Activated T-cell treated with anti-CD3 and anti-CD28 coated beads, Interleukin-2, amount 50 U/mL, for 4 hours (primary cell): ENCODE results near the gene FNDC1. TPM values are rescaled to one million over a fixed set of nuclear protein-coding genes. Genes with fewer than 3 reads are reported as not detected.

Experiments used
- ATAC-seq, 2 donors: fragments of 200-7000 bp; cut with Tn5 transposase; one replicate each; pipeline ENCODE4 v1.10.0; 2021
- DNase-seq: peaks from one replicate; pipeline ENCODE4 v3.0.0-alpha.2; 2020
- H3K27me3 Mint-ChIP-seq: one replicate; pipeline ENCODE4 v1.8.0; 2021; ENCODE audit warnings: low read depth, mixed read lengths
- H3K36me3 Mint-ChIP-seq: one replicate; pipeline ENCODE4 v1.8.0; 2022; ENCODE audit warnings: mixed read lengths; ENCODE audit not compliant: insufficient read depth
- H3K4me1 Mint-ChIP-seq: one replicate; pipeline ENCODE4 v1.8.0; 2021; ENCODE audit warnings: low read depth, mixed read lengths
- H3K4me3 Mint-ChIP-seq: one replicate; pipeline ENCODE4 v1.8.0; 2021; ENCODE audit warnings: mild to moderate bottlenecking, moderate library complexity, mixed read lengths
- H3K9me3 Mint-ChIP-seq: one replicate; pipeline ENCODE4 v1.8.0; 2021; ENCODE audit warnings: mixed read lengths
- total RNA-seq, 3 donors: library from RNA; stranded (reverse); gene quantifications; one replicate each; pipeline ENCODE4 v1.2.1, GENCODE V29; 2021

FNDC1 gene
- total RNA-seq, 3 donors from 2014 or later, result 0.03 TPM; not detected in 2

GRCh38 chr6:159233365-159234101 is 64.3 kb downstream of the FNDC1 start:
- H3K27me3 Mint-ChIP-seq, result peaks cover 41% of the 10 kb centered on the region

GRCh38 chr6:159234102-159234553 is 64.9 kb downstream of the FNDC1 start:
- DNase-seq, result no peak
- H3K27me3 Mint-ChIP-seq, result peaks cover 42% of the 10 kb centered on the region
- no peak for ATAC-seq
- H3K36me3 Mint-ChIP-seq, result no peaks in the 10 kb centered on the region
- H3K4me1 Mint-ChIP-seq, result no peaks in the 10 kb centered on the region
- H3K4me3 Mint-ChIP-seq, result no peak overlapping the region
- H3K9me3 Mint-ChIP-seq, result no peaks in the 10 kb centered on the region

More at GRCh38 chr6:159233365-159234101, 64.3 kb downstream of the FNDC1 start:
- no peaks in the 10 kb centered on the region for H3K9me3 Mint-ChIP-seq
- no peaks in the 10 kb centered on the region for H3K36me3 Mint-ChIP-seq
- no peak overlapping the region for H3K4me3 Mint-ChIP-seq
- DNase-seq, result no peak
- peak in 1 of 2 donors; percentile 27 for ATAC-seq
- H3K4me1 Mint-ChIP-seq, result no peaks in the 10 kb centered on the region

- DNase-seq, result no peak
- H3K27me3 Mint-ChIP-seq, result peaks cover 41% of the 10 kb centered on the region
- ATAC-seq, result no peak
- H3K36me3 Mint-ChIP-seq, result no peaks in the 10 kb centered on the region
- no peaks in the 10 kb centered on the region for H3K4me1 Mint-ChIP-seq
- H3K9me3 Mint-ChIP-seq, result no peaks in the 10 kb centered on the region
- no peak overlapping the region for H3K4me3 Mint-ChIP-seq
Observed at GRCh38 chr6:159238920-159239558, 69.8 kb downstream of the FNDC1 start.

DNA sequence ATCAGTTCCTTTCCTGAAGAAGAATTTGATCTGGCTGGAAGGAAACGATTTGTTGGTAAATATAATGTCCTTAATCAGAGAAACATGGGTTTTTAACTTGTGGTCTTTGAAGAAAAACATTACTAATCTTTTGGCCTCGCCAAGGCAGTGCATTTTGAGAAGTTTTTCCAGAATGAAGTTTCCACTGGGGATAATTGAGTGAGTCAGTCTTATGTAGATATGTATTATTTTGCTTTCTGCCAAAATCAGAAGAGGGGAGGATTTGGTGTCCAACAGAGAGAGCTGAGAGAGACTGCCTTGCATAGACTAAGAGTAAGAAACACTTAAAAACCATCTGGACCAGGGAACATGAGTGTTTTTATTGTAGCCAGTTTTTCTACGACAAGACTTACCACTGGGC is 79.9 kb downstream of the FNDC1 start:
- H3K27me3 Mint-ChIP-seq, result peaks cover 11% of the 10 kb centered on the region
- H3K4me3 Mint-ChIP-seq, result no peak overlapping the region
- H3K9me3 Mint-ChIP-seq, result peaks cover 7% of the 10 kb centered on the region
- H3K36me3 Mint-ChIP-seq, result no peaks in the 10 kb centered on the region
- ATAC-seq, result no peak
- no peaks in the 10 kb centered on the region for H3K4me1 Mint-ChIP-seq
- DNase-seq, result no peak

DNA sequence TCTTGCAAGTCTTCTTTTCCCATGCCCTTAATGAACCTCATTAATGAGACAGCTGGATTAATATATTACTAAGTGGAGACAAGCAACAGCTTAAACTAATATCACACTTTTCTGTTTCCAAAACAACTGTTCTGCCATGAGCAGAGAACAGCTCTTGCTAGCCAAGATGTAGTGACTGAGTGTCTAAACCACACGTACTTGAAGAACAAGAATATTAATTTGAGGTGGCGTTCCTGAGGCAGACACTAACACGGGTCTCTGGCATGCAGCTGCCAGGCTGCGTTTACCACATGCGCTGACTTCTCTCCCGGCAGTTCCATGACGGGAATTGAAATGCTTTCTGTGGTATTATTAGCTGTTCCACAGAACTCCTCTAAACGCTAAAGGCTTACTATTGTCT is 80.6 kb downstream of the FNDC1 start:
- no peak for ATAC-seq
- DNase-seq, result no peak
- H3K27me3 Mint-ChIP-seq, result peaks cover 10% of the 10 kb centered on the region
- H3K36me3 Mint-ChIP-seq, result no peaks in the 10 kb centered on the region
- H3K4me1 Mint-ChIP-seq, result no peaks in the 10 kb centered on the region
- H3K9me3 Mint-ChIP-seq, result peaks cover 2% of the 10 kb centered on the region
- no peak overlapping the region for H3K4me3 Mint-ChIP-seq

- DNase-seq, result no peak
- H3K9me3 Mint-ChIP-seq, result no peaks in the 10 kb centered on the region
- peaks cover 10% of the 10 kb centered on the region for H3K27me3 Mint-ChIP-seq
- no peak for ATAC-seq
- H3K4me3 Mint-ChIP-seq, result no peak overlapping the region
- H3K36me3 Mint-ChIP-seq, result no peaks in the 10 kb centered on the region
- no peaks in the 10 kb centered on the region for H3K4me1 Mint-ChIP-seq
Observed at GRCh38 chr6:159250633-159251032, 81.4 kb downstream of the FNDC1 start.

- no peaks in the 10 kb centered on the region for H3K9me3 Mint-ChIP-seq
- no peak for DNase-seq
Observed at GRCh38 chr6:159252955-159253508, 83.8 kb downstream of the FNDC1 start.

GRCh38 chr6:159254186-159254585 is 85.0 kb downstream of the FNDC1 start:
- DNase-seq, result no peak
- no peaks in the 10 kb centered on the region for H3K36me3 Mint-ChIP-seq

More at GRCh38 chr6:159252955-159253508, 83.8 kb downstream of the FNDC1 start:
- Mint-ChIP-seq H3K4me1 (no peaks in the 10 kb centered on the region), H3K4me3 (no peak overlapping the region), H3K36me3 (no peaks in the 10 kb centered on the region), H3K27me3 (peaks cover 8% of the 10 kb centered on the region)
- peak in 1 of 2 donors; percentile 57 for ATAC-seq

DNA sequence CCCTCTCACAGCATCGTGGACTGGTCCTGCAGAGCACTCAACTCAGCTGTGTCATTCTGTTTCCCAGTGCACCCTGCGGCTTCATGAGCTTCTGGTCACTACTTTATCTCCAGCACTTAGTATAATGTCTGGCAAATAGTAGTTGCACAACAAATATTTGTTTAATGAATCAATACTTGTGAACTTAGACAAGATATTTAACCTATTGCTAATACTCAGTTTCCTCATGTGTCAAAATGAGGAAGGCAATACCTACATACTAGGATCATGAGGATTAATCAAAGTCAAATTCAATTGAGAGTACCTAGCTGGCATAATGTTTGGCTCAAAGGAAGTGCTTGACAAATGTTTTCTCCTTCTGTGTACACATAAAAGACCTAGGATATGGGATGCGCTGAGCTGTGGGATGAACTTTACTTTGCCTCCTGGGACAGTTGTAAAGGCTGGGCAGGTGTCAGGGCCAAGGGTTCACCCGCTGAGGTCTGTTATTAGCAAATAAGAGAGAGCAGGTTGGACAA is 86.3 kb downstream of the FNDC1 start:
- Mint-ChIP-seq H3K4me3 (no peak overlapping the region), H3K9me3 (no peaks in the 10 kb centered on the region), H3K4me1 (no peaks in the 10 kb centered on the region), H3K36me3 (no peaks in the 10 kb centered on the region), H3K27me3 (peaks cover 8% of the 10 kb centered on the region)
- ATAC-seq (no peak), DNase-seq (no peak)

More at GRCh38 chr6:159254186-159254585, 85.0 kb downstream of the FNDC1 start:
- Mint-ChIP-seq H3K4me1 (no peaks in the 10 kb centered on the region), H3K9me3 (no peaks in the 10 kb centered on the region), H3K4me3 (no peak overlapping the region), H3K27me3 (peaks cover 8% of the 10 kb centered on the region)
- ATAC-seq, result no peak

- H3K4me1 Mint-ChIP-seq, result no peaks in the 10 kb centered on the region
- ATAC-seq (no peak), DNase-seq (no peak)
- no peaks in the 10 kb centered on the region for H3K36me3 Mint-ChIP-seq
- H3K27me3 Mint-ChIP-seq, result peaks cover 8% of the 10 kb centered on the region
- H3K4me3 Mint-ChIP-seq, result no peak overlapping the region
- H3K9me3 Mint-ChIP-seq, result no peaks in the 10 kb centered on the region
Observed at GRCh38 chr6:159256128-159256527, 86.9 kb downstream of the FNDC1 start.

- DNase-seq, result no peak
- no peaks in the 10 kb centered on the region for H3K36me3 Mint-ChIP-seq
- H3K9me3 Mint-ChIP-seq, result no peaks in the 10 kb centered on the region
- H3K27me3 Mint-ChIP-seq, result peaks cover 4% of the 10 kb centered on the region
- no peak for ATAC-seq
- H3K4me3 Mint-ChIP-seq, result no peak overlapping the region
- H3K4me1 Mint-ChIP-seq, result no peaks in the 10 kb centered on the region
Observed at GRCh38 chr6:159257846-159258245, 88.6 kb downstream of the FNDC1 start.

GRCh38 chr6:159259441-159260125 is 90.4 kb downstream of the FNDC1 start:
- Mint-ChIP-seq H3K4me3 (no peak overlapping the region), H3K4me1 (no peaks in the 10 kb centered on the region), H3K36me3 (no peaks in the 10 kb centered on the region), H3K9me3 (no peaks in the 10 kb centered on the region), H3K27me3 (peaks cover 3% of the 10 kb centered on the region)
- ATAC-seq (no peak), DNase-seq (no peak)

GRCh38 chr6:159260208-159260607 is 91.0 kb downstream of the FNDC1 start:
- DNase-seq, result no peak
- no peaks in the 10 kb centered on the region for H3K36me3 Mint-ChIP-seq
- H3K9me3 Mint-ChIP-seq, result no peaks in the 10 kb centered on the region

DNA sequence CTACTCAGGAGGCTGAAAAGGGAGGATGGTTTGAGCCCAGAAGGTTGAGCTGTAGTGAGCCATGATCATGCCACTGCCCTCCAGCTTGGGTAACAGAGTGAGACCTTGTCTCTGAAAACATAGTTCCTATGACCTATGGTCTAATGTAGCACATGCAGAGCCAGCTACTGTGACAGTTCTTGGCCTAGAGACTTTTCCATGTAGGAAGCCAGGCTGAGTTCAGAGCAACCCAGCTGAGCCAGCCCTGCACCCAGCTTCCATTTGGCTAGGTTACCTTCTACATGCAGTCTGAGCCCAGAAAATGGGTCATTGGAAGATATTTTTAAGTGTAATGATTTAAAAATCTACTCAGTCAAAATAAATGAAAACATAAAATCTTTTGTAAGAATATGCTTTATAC is 92.8 kb downstream of the FNDC1 start:
- Mint-ChIP-seq H3K36me3 (no peaks in the 10 kb centered on the region), H3K4me1 (no peaks in the 10 kb centered on the region), H3K4me3 (no peak overlapping the region), H3K9me3 (no peaks in the 10 kb centered on the region), H3K27me3 (peaks cover 3% of the 10 kb centered on the region)
- DNase-seq (no peak), ATAC-seq (no peak)

More at GRCh38 chr6:159260208-159260607, 91.0 kb downstream of the FNDC1 start:
- no peak for ATAC-seq
- Mint-ChIP-seq H3K4me3 (no peak overlapping the region), H3K4me1 (no peaks in the 10 kb centered on the region), H3K27me3 (peaks cover 3% of the 10 kb centered on the region)
